CD8-positive, alpha-beta memory T cell (primary cell): ENCODE measurements around the gene CENPC. TPM values are rescaled to one million over a fixed set of nuclear protein-coding genes. Genes with fewer than 3 reads are reported as not detected.

Experiments used
- CTCF ChIA-PET: fragments of 350-600 bp; sonication (Branson Sonifier 250); formaldehyde crosslinking; loops from one replicate; lab custom pipeline; 2021; ENCODE audit warnings: antibody characterized with exemption; lab: Charles Lee
- POLR2A ChIA-PET: fragments of 350-600 bp; sonication (Branson Sonifier 250); formaldehyde crosslinking; loops from one replicate; lab custom pipeline; 2021; ENCODE audit warnings: antibody characterized with exemption; lab: Charles Lee
- DNase-seq, 5 donors: peaks; one replicate each; pipeline versions ENCODE4 v3.0.0 to v3.0.0-alpha.2; 2020 to 2022; ENCODE audit warnings: mixed read lengths in 1 of 5
- H3K27ac ChIP-seq: one replicate; pipeline ENCODE4 v1.7.0; 2013; ENCODE audit warnings: low read depth, mild to moderate bottlenecking, low read length, moderate library complexity
- H3K27me3 ChIP-seq: 2 replicates; pipeline ENCODE4 v1.7.0; 2013; ENCODE audit warnings: low read length, mild to moderate bottlenecking; ENCODE audit not compliant: insufficient read depth, poor library complexity, severe bottlenecking
- H3K36me3 ChIP-seq: 2 replicates; pipeline ENCODE4 v1.7.0; 2013; ENCODE audit warnings: mild to moderate bottlenecking, low read length, moderate library complexity; ENCODE audit not compliant: insufficient read depth
- H3K4me1 ChIP-seq: 2 replicates; pipeline ENCODE4 v1.7.0; 2013; ENCODE audit warnings: mild to moderate bottlenecking, low read length, moderate library complexity; ENCODE audit not compliant: insufficient read depth
- H3K4me3 ChIP-seq: 2 replicates; pipeline ENCODE4 v1.7.0; 2013; ENCODE audit warnings: mild to moderate bottlenecking, low read length
- H3K9me3 ChIP-seq: 2 replicates; pipeline ENCODE4 v1.7.0; 2013; ENCODE audit warnings: mild to moderate bottlenecking, low read length
- H3K27ac Mint-ChIP-seq, 8 donors: one replicate each; pipeline ENCODE4 v1.8.0; 2020 to 2021; ENCODE audit warnings: mixed read lengths in 8 of 8, mild to moderate bottlenecking in 6 of 8, inconsistent platforms in 3 of 8, moderate library complexity in 3 of 8
- H3K27me3 Mint-ChIP-seq, 2 donors: one replicate each; pipeline ENCODE4 v1.8.0; 2020 to 2021; ENCODE audit warnings: mixed read lengths in 2 of 2, mild to moderate bottlenecking in 1 of 2, moderate library complexity in 1 of 2
- H3K36me3 Mint-ChIP-seq, 3 donors: one replicate each; pipeline ENCODE4 v1.8.0; 2020 to 2021; ENCODE audit warnings: mixed read lengths in 3 of 3, inconsistent platforms in 1 of 3, mild to moderate bottlenecking in 1 of 3
- H3K4me1 Mint-ChIP-seq, 3 donors: one replicate each; pipeline ENCODE4 v1.8.0; 2020 to 2021; ENCODE audit warnings: mixed read lengths in 3 of 3, inconsistent platforms in 1 of 3, mild to moderate bottlenecking in 1 of 3
- H3K4me3 Mint-ChIP-seq, 7 donors: one replicate each; pipeline ENCODE4 v1.8.0; 2020 to 2021; ENCODE audit warnings: mixed read lengths in 7 of 7, mild to moderate bottlenecking in 6 of 7, moderate library complexity in 4 of 7, inconsistent platforms in 2 of 7
- H3K9me3 Mint-ChIP-seq, 5 donors: one replicate each; pipeline ENCODE4 v1.8.0; 2020 to 2022; ENCODE audit warnings: mixed read lengths in 5 of 5, mild to moderate bottlenecking in 3 of 5, moderate library complexity in 2 of 5, inconsistent platforms in 1 of 5
- polyA plus RNA-seq: library from polyadenylated mRNA; unstranded; fragments of 300-500 nt; fragmentation: Illumina TruSeq; gene quantifications from one replicate; pipeline ENCODE4 v1.2.3, GENCODE V29; 2021
- total RNA-seq, 2 experiments: library from RNA; stranded (reverse); gene quantifications; one replicate each; pipeline ENCODE4 v1.2.3, GENCODE V29; 2021

The CENPC gene, protein sequence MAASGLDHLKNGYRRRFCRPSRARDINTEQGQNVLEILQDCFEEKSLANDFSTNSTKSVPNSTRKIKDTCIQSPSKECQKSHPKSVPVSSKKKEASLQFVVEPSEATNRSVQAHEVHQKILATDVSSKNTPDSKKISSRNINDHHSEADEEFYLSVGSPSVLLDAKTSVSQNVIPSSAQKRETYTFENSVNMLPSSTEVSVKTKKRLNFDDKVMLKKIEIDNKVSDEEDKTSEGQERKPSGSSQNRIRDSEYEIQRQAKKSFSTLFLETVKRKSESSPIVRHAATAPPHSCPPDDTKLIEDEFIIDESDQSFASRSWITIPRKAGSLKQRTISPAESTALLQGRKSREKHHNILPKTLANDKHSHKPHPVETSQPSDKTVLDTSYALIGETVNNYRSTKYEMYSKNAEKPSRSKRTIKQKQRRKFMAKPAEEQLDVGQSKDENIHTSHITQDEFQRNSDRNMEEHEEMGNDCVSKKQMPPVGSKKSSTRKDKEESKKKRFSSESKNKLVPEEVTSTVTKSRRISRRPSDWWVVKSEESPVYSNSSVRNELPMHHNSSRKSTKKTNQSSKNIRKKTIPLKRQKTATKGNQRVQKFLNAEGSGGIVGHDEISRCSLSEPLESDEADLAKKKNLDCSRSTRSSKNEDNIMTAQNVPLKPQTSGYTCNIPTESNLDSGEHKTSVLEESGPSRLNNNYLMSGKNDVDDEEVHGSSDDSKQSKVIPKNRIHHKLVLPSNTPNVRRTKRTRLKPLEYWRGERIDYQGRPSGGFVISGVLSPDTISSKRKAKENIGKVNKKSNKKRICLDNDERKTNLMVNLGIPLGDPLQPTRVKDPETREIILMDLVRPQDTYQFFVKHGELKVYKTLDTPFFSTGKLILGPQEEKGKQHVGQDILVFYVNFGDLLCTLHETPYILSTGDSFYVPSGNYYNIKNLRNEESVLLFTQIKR
- total RNA-seq (10 to 100 TPM; 20.2 to 25.0 TPM), polyA plus RNA-seq (19.3 TPM)

DNA sequence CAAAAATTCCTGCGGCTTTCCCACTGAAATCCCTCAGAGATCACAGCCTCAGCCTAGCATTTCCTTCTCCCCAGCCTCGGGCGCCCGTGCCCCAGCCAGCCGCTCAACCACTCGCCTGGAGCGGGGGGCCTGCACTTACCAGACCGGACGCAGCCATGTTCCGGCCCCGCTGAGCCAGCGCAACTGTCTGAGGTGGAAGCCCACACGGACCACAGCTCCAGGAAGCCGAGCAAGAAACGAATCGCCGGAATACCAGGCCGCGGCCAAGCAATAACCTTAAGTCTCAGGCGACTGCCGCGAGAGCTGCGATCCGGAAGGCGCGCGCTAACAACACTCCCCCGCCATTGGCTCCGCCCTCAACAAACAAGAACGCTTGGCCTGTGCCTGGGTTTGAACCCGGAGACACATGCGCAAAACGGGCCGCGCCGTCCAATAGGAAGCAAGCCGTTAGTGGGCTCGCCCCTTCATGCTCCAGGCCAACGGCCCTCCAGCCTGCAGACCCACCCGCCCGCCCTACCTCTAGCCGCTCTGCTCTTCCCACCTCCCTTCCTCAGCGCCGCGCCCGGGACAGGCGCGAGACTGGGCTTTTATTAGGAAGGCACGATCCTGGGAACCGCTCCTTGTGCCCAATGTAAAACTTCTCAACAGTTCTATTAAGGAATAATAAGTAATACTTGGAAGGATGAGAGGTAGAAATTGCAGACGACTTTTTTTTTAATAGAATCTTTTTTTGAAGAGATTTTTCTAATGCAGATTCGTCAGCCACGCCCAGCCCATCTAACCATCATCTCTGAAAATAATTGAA, at the start of gene CENPC:
CENPC (minus strand) TSS at position 305 of the 805 bp plus-strand sequence; CDS start at position 157, 148 bp downstream.
- POLR2A ChIA-PET = interaction anchor here (2.4 kb wide), 1 partner anchor 155 kb away, joined by 15 read pairs; the partner anchor contains the start of gene UBA6
- peak within 1 kb of the TSS; percentile 94 for H3K4me3 ChIP-seq

DNA sequence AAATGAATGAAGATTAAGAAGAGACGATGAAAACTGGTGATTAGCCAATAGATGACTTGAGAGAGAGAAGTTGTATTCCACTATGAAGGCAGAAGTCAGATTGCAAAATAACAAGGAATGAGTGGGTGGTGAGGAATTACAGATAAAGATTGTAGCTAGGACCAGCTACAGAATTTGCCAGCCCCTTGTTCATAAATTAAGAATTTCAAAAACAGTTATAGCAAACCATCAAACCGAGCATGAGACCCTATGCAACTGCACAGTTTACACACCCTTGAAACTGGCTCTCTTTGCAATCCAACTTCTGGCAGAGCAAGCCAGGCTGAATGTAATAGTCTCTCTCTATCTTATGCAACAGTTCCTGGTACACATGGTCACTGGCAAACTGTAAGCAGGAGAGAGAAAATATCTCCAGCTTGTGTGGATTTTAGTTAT, 48.5 kb upstream of the CENPC start:
- H3K4me3 ChIP-seq = no peak overlapping the region
- CTCF ChIA-PET = no interaction called here
- H3K27ac ChIP-seq = no peak overlapping the region
- no peaks in the 10 kb centered on the region for H3K9me3 ChIP-seq
- DNase-seq = no peak
- Mint-ChIP-seq H3K36me3 (peaks cover 0 to 14% (median 6%) of the 10 kb centered on the region in 3 donors), H3K9me3 (peaks cover 0 to 2% (median 0%) of the 10 kb centered on the region in 5 donors), H3K4me3 (no peak overlapping the region), H3K27me3 (peaks cover 2 to 14% of the 10 kb centered on the region in 2 donors), H3K4me1 (no peaks in the 10 kb centered on the region), H3K27ac (no peak overlapping the region)
- no peaks in the 10 kb centered on the region for H3K36me3 ChIP-seq
- POLR2A ChIA-PET = no interaction called here
- H3K4me1 ChIP-seq = no peaks in the 10 kb centered on the region
- no peaks in the 10 kb centered on the region for H3K27me3 ChIP-seq

More for the DNA sequence above, at the start of gene CENPC:
- Histone ChIP-seq H3K27me3 (no peaks in the 10 kb centered on the region), H3K27ac (peak within 1 kb of the TSS; percentile 98), H3K36me3 (no peaks in the 10 kb centered on the region), H3K4me1 (peaks cover 19% of the 10 kb centered on the region), H3K9me3 (no peaks in the 10 kb centered on the region)
- Mint-ChIP-seq H3K27ac (peak within 1 kb of the TSS; percentile 98 to 100 (median 100)), H3K27me3 (no peaks in the 10 kb centered on the region), H3K4me1 (peaks cover 30 to 58% (median 49%) of the 10 kb centered on the region in 3 donors), H3K9me3 (no peaks in the 10 kb centered on the region), H3K4me3 (peak within 1 kb of the TSS; percentile 91 to 98 (median 96)), H3K36me3 (peaks cover 0 to 44% (median 2%) of the 10 kb centered on the region in 3 donors)
- CTCF ChIA-PET = interaction anchor here (1.2 to 2.7 kb wide), 2 partner anchors 10 to 155 kb away, joined by 4 to 10 read pairs; partner anchors contain the start of gene UBA6
- DNase-seq = peak; percentile 86 to 95 (median 90)

DNA sequence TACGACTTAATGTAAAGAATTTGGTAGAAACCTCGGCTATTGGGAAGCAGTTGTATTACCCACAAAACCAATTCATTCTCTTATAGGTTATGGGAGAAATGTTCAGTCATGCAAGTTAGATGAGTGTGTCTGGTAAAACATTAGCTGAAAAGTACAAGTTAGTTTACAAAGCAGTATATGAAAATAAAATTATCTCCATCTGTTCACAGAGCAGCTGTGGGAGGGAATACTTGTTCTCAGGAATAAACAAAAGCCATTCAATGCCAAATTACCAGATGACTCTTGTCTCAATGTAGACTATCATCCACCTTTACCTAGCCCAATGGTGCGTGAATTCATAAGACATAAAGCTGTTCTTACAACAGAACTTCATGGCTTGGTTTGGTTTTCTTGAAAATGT, 41.9 kb upstream of the CENPC start:
- DNase-seq = no peak
- CTCF ChIA-PET = no interaction called here
- Mint-ChIP-seq H3K9me3 (no peaks in the 10 kb centered on the region), H3K4me3 (no peak overlapping the region), H3K4me1 (no peaks in the 10 kb centered on the region), H3K27ac (no peak overlapping the region), H3K36me3 (no peaks in the 10 kb centered on the region), H3K27me3 (peaks cover 0 to 3% of the 10 kb centered on the region in 2 donors)
- no peaks in the 10 kb centered on the region for H3K36me3 ChIP-seq
- H3K4me1 ChIP-seq = peaks cover 9% of the 10 kb centered on the region
- H3K27ac ChIP-seq = no peak overlapping the region
- H3K4me3 ChIP-seq = no peak overlapping the region
- no peaks in the 10 kb centered on the region for H3K27me3 ChIP-seq
- POLR2A ChIA-PET = no interaction called here
- no peaks in the 10 kb centered on the region for H3K9me3 ChIP-seq

DNA sequence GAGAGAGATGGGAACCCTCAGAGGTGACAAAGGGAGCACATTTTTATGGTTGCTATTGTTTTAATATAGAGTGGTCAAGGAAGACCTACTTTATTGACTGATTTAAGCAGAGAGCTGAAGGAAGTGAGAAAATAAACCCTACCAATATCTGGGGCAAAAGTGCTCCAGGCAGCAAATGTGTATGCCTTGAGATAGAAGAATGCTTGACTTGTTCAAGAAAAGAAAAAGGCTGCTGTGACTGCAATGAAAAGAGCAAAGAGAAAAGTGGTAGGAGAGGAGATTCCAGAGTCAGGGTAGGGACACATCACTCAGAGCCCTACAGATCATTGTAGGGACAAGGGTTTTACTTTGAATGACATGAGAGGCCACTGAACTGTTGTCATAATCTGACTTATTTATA, 39.2 kb upstream of the CENPC start:
- POLR2A ChIA-PET = no interaction called here
- H3K27ac ChIP-seq = no peak overlapping the region

DNA sequence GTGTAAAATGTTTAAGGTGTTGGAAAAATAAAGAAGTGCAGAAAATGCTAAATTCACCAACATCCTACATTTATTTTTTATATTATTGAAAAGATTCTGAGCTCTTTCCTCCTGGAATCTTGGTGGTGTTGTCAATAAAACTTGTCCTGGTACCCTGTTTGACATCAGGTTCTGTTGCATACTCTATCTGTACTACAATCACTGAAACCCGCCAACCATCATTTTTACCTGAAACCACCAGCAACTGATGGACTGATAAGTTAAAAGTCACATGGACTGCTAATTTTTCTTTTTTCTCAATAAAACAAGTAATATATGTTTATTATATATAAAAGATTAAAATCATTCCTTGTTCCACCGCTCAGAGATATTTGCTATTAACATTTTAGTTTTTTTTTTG, 36.6 kb upstream of the CENPC start:
- no peak overlapping the region for H3K4me3 Mint-ChIP-seq
- no peaks in the 10 kb centered on the region for H3K36me3 ChIP-seq
- CTCF ChIA-PET = no interaction called here

More for the DNA sequence above, 39.2 kb upstream of the CENPC start:
- H3K4me1 Mint-ChIP-seq = peaks cover 16 to 19% (median 17%) of the 10 kb centered on the region in 3 donors
- H3K36me3 Mint-ChIP-seq = peaks cover 0 to 3% (median 2%) of the 10 kb centered on the region in 3 donors
- CTCF ChIA-PET = no interaction called here
- Histone ChIP-seq H3K4me1 (peaks cover 25% of the 10 kb centered on the region), H3K9me3 (no peaks in the 10 kb centered on the region), H3K36me3 (no peaks in the 10 kb centered on the region), H3K27me3 (no peaks in the 10 kb centered on the region), H3K4me3 (no peak overlapping the region)
- peaks cover 0 to 3% of the 10 kb centered on the region in 2 donors for H3K27me3 Mint-ChIP-seq
- DNase-seq = no peak
- no peak overlapping the region for H3K27ac Mint-ChIP-seq
- H3K9me3 Mint-ChIP-seq = no peaks in the 10 kb centered on the region
- H3K4me3 Mint-ChIP-seq = no peak overlapping the region

DNA sequence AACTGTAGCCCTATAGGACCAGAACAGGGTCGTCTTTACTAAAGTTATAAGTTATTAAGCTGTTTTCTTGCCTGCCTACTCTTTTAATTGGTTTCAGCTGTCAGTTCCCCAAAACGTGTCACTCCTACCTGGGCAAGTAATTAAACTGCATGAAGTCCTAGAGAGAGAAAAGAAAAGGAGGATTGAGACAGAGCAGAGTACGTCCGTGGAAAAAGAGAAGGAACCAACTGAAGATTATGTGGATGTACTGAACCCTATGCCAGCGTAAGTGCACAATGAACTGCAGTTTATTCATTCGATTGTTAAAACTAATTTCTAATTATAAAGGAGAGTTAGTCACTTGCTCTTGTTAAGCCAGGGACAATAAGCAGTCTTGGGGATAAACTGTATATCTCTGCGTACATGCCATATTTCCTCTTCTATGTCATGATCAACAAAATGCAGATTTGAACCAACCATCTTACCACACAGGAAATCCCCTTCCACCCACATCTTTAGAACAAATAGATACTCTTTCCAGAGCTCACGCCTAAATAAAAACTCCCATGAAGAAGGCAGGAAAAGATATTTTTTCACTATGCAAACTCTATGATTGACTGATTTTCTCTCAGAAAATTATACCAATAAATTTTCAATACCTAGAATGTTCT, 36.0 kb upstream of the CENPC start:
- H3K9me3 ChIP-seq = no peaks in the 10 kb centered on the region
- Mint-ChIP-seq H3K9me3 (no peaks in the 10 kb centered on the region), H3K27ac (peak overlapping the region in 5 of 8 donors; percentile 0 to 74 (median 27)), H3K27me3 (peaks cover 0 to 3% of the 10 kb centered on the region in 2 donors), H3K4me3 (peak overlapping the region in 4 of 7 donors; percentile 32 to 66 (median 52)), H3K4me1 (peaks cover 16 to 19% (median 17%) of the 10 kb centered on the region in 3 donors), H3K36me3 (peaks cover 0 to 3% (median 2%) of the 10 kb centered on the region in 3 donors)
- H3K36me3 ChIP-seq = no peaks in the 10 kb centered on the region
- ChIA-PET POLR2A (no interaction called here), CTCF (no interaction called here)
- H3K27me3 ChIP-seq = no peaks in the 10 kb centered on the region
- DNase-seq = peak in 2 of 5 donors; percentile 30 to 54
- no peak overlapping the region for H3K27ac ChIP-seq
- H3K4me3 ChIP-seq = no peak overlapping the region
- peaks cover 28% of the 10 kb centered on the region for H3K4me1 ChIP-seq

More for the DNA sequence above, 36.6 kb upstream of the CENPC start:
- Mint-ChIP-seq H3K27me3 (peaks cover 0 to 3% of the 10 kb centered on the region in 2 donors), H3K4me1 (peaks cover 16 to 19% (median 17%) of the 10 kb centered on the region in 3 donors), H3K9me3 (no peaks in the 10 kb centered on the region), H3K36me3 (peaks cover 0 to 3% (median 2%) of the 10 kb centered on the region in 3 donors), H3K27ac (no peak overlapping the region)
- no peak for DNase-seq
- H3K4me1 ChIP-seq = peaks cover 25% of the 10 kb centered on the region
- H3K4me3 ChIP-seq = no peak overlapping the region
- no peak overlapping the region for H3K27ac ChIP-seq
- no peaks in the 10 kb centered on the region for H3K9me3 ChIP-seq
- POLR2A ChIA-PET = no interaction called here
- no peaks in the 10 kb centered on the region for H3K27me3 ChIP-seq

DNA sequence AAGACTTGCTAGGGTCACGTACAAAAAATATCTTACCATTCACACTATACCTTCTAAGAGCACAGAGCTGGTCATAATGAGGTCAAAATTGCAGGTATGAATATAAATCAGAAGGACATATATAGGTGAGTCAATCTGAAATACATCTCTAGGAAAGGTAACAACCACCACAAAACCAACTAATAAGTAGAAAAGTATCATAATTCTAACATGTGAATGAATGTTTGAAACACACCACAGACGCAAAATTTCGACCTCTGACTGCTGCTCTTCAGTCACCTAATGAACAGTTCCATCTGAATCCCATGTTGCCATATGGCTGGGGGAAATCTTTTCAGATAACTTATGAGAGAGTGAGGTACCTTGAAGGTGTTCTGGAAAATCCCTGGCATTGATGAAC, 35.3 kb upstream of the CENPC start:
- Histone ChIP-seq H3K4me3 (no peak overlapping the region), H3K9me3 (no peaks in the 10 kb centered on the region), H3K27me3 (no peaks in the 10 kb centered on the region), H3K4me1 (peaks cover 36% of the 10 kb centered on the region), H3K27ac (no peak overlapping the region), H3K36me3 (no peaks in the 10 kb centered on the region)
- Mint-ChIP-seq H3K4me3 (no peak overlapping the region), H3K36me3 (peaks cover 0 to 3% (median 2%) of the 10 kb centered on the region in 3 donors), H3K4me1 (peaks cover 17 to 25% (median 21%) of the 10 kb centered on the region in 3 donors), H3K27me3 (no peaks in the 10 kb centered on the region), H3K9me3 (no peaks in the 10 kb centered on the region), H3K27ac (peak overlapping the region in 2 of 8 donors; percentile 23 to 33)
- POLR2A ChIA-PET = no interaction called here
- CTCF ChIA-PET = no interaction called here
- no peak for DNase-seq
